Muscle of leg (tissue), 11 donors: ENCODE data around the gene TSPAN9. TPM values are rescaled to one million over a fixed set of nuclear protein-coding genes. Genes with fewer than 3 reads are reported as not detected.
A peak's percentile ranks its signal among the peaks of the same experiment; 100 is the strongest.

Experiments used
- DNase-seq: peaks from one replicate; pipeline ENCODE4 v3.0.0; 2013
- H3K27ac ChIP-seq: one replicate; pipeline ENCODE4 v1.5.1; 2013; ENCODE audit warnings: mild to moderate bottlenecking, low read length, control low read depth
- H3K27me3 ChIP-seq: one replicate; pipeline ENCODE4 v1.6.1; 2013; ENCODE audit warnings: low read length; ENCODE audit not compliant: control insufficient read depth, insufficient read depth
- H3K36me3 ChIP-seq: one replicate; pipeline ENCODE4 v1.6.1; 2013; ENCODE audit warnings: low read length; ENCODE audit not compliant: control insufficient read depth, insufficient read depth
- H3K4me1 ChIP-seq: one replicate; pipeline ENCODE4 v1.6.1; 2013; ENCODE audit warnings: low read length; ENCODE audit not compliant: control insufficient read depth, insufficient read depth
- H3K4me3 ChIP-seq: one replicate; pipeline ENCODE4 v1.5.1; 2013; ENCODE audit warnings: low read length, control low read depth
- H3K9me3 ChIP-seq: replicated peaks from 2 replicates; pipeline ENCODE4 v1.6.1; 2013; ENCODE audit warnings: low read depth, low read length; ENCODE audit not compliant: control insufficient read depth
- WGBS: methylation state at CpG from one replicate; pipeline ENCODE4 v1.1.5; 2013; ENCODE audit warnings: missing lambda C conversion rate; ENCODE audit not compliant: insufficient coverage; 5-methylcytosine and 5-hydroxymethylcytosine counted together
- polyA plus RNA-seq, 8 donors: library from polyadenylated mRNA; unstranded; fragments of 120-200 nt; gene quantifications; one replicate each; pipeline versions ENCODE4 v1.2.1 to v1.2.3, GENCODE V29; 2013; ENCODE audit warnings: inconsistent platforms in 1 of 8, low replicate concordance in 1 of 8; ENCODE audit not compliant: insufficient read length in 8 of 8, insufficient read depth in 1 of 8
- total RNA-seq: library from RNA; stranded (reverse); fragments of 120-200 nt; gene quantifications from one replicate; pipeline ENCODE4 v1.2.4, GENCODE V29; 2013

The TSPAN9 gene
- total and polyA plus RNA-seq, 9 donors, result 56.6 to 142 (median 116) TPM

- H3K36me3 ChIP-seq, result no peaks in the 10 kb centered on the region
- H3K27me3 ChIP-seq, result peaks cover 17% of the 10 kb centered on the region
- DNase-seq, result no peak
- H3K9me3 ChIP-seq, result no peaks in the 10 kb centered on the region
- H3K27ac ChIP-seq, result no peak overlapping the region
- H3K4me3 ChIP-seq, result no peak overlapping the region
- WGBS, result 86% methylated on average over 7 of the region's 8 CpGs
- peaks cover 54% of the 10 kb centered on the region for H3K4me1 ChIP-seq
Measured at GRCh38 chr12:3308063-3308462, 230.9 kb downstream of the TSPAN9 start.

GRCh38 chr12:3308609-3309008, 231.4 kb downstream of the TSPAN9 start:
- no peak overlapping the region for H3K4me3 ChIP-seq
- H3K9me3 ChIP-seq, result no peaks in the 10 kb centered on the region
- no peaks in the 10 kb centered on the region for H3K36me3 ChIP-seq
- H3K27me3 ChIP-seq, result peaks cover 20% of the 10 kb centered on the region
- no peak overlapping the region for H3K27ac ChIP-seq
- peaks cover 60% of the 10 kb centered on the region for H3K4me1 ChIP-seq
- DNase-seq, result no peak
- WGBS, result 43% methylated on average over 9 of the region's 9 CpGs

GRCh38 chr12:3309805-3310204, 232.6 kb downstream of the TSPAN9 start:
- no peak overlapping the region for H3K4me3 ChIP-seq
- peaks cover 62% of the 10 kb centered on the region for H3K4me1 ChIP-seq
- WGBS, result 77% methylated on average over 9 of the region's 9 CpGs
- DNase-seq, result peak; percentile 0
- H3K9me3 ChIP-seq, result no peaks in the 10 kb centered on the region
- H3K36me3 ChIP-seq, result no peaks in the 10 kb centered on the region
- H3K27ac ChIP-seq, result no peak overlapping the region
- peaks cover 22% of the 10 kb centered on the region for H3K27me3 ChIP-seq

GRCh38 chr12:3310271-3311026, 233.3 kb downstream of the TSPAN9 start:
- Histone ChIP-seq H3K4me1 (peaks cover 66% of the 10 kb centered on the region), H3K4me3 (no peak overlapping the region), H3K36me3 (no peaks in the 10 kb centered on the region), H3K27ac (no peak overlapping the region), H3K9me3 (no peaks in the 10 kb centered on the region), H3K27me3 (peaks cover 21% of the 10 kb centered on the region)
- DNase-seq, result peak; percentile 5
- 76% methylated on average over 11 of the region's 18 CpGs for WGBS

DNA sequence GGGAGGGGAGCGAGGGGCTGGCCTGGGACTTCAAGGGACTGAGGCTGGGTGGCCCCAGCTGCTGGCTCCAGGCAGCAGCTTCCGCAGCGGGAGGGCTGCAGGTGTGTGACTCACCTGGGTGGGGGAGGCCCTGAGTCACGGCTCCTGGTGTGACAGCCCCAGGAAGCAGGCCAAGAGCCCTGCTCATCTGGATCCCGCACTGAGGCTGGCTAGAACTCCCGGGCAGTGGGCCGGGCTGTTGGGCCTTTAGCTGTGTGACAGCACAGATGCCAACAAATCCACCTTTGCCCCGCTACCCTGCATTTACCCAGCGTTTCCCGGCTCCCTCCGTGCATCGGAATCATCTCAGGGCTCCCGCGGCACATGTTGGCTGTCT, 233.8 kb downstream of the TSPAN9 start:
- Histone ChIP-seq H3K27ac (no peak overlapping the region), H3K4me1 (peaks cover 71% of the 10 kb centered on the region), H3K4me3 (no peak overlapping the region), H3K9me3 (no peaks in the 10 kb centered on the region), H3K36me3 (no peaks in the 10 kb centered on the region), H3K27me3 (peaks cover 19% of the 10 kb centered on the region)
- DNase-seq, result peak; percentile 2
- WGBS, result 69% methylated on average over 14 of the region's 14 CpGs

GRCh38 chr12:3311491-3312103, 234.4 kb downstream of the TSPAN9 start:
- peaks cover 71% of the 10 kb centered on the region for H3K4me1 ChIP-seq
- H3K9me3 ChIP-seq, result no peaks in the 10 kb centered on the region
- H3K4me3 ChIP-seq, result no peak overlapping the region
- no peaks in the 10 kb centered on the region for H3K36me3 ChIP-seq
- 85% methylated on average over 11 of the region's 14 CpGs for WGBS
- H3K27me3 ChIP-seq, result peaks cover 19% of the 10 kb centered on the region
- H3K27ac ChIP-seq, result no peak overlapping the region
- DNase-seq, result peak; percentile 1

DNA sequence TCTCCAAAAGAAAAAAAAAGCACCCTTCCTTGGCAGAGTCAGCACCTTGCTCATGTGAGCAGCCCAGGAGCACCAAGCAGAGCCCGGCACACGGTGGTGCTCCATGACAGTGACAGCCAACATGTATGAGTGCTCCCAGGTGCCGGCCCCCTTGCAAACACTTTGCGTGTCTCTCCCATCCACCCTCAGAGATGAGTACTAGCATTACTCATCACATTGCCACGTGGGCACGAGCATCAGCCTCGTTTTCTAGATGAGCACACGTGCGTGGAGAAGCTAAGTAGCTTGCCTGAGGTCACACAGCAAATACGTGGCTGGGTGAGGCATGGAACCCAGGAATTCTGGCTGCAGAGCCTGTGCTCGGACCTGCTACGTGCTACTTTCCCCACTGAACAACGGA, 235.9 kb downstream of the TSPAN9 start:
- peak; percentile 17 for DNase-seq
- H3K4me1 ChIP-seq, result peaks cover 60% of the 10 kb centered on the region
- 60% methylated on average over 11 of the region's 13 CpGs for WGBS
- no peaks in the 10 kb centered on the region for H3K9me3 ChIP-seq
- no peaks in the 10 kb centered on the region for H3K36me3 ChIP-seq
- H3K4me3 ChIP-seq, result no peak overlapping the region
- peak overlapping the region; percentile 87 for H3K27ac ChIP-seq
- H3K27me3 ChIP-seq, result peaks cover 11% of the 10 kb centered on the region

DNA sequence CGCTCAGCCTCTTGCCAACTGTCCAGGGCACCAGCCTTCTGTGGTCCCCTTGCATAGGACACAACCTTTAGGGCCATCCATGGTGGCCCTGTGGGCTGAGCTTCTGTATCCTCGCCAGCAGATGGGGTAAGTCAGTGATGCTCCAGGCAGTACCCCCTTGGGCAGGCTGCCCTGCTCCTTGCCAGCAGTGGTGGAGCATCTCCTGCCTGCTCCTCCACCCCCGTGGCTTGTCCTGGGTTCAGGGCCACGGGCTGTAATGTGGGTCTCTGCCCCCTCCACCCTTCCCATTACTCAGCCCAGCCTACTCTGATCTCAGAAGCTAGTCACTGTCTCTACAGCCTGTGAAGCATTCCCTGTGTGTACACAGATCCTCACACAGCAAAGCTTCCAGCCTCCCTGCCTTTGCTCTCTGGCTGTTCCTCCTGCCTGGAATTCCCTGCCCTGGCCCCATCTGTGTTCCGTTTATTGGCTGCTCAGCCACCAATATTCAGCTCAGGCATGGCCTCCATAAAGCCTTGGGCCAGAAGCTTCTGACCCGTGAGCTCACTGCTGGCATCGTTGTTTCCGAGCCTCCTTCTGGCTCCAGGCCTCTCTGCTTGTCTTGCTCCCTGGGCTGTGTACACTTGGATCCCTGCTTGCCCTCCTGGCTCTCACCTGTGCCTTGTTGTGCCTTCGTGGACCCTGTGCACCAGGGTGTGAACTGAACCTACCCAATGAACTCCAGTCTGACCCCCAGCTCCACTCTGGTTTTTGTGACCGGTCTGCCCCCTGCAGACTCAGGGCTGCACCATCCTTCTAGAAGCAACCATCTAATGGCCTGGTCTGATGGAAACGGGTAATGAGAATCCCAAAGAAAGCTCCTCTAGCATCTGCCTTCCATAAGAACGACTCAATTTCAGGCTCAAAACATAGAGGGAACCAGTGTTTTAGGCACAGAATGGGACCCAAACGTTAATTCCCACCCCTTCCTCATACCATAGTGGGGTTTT, 236.8 kb downstream of the TSPAN9 start:
- WGBS, result 30% methylated on average over 11 of the region's 13 CpGs
- no peaks in the 10 kb centered on the region for H3K9me3 ChIP-seq
- peaks cover 9% of the 10 kb centered on the region for H3K27me3 ChIP-seq
- DNase-seq, result peak; percentile 92
- peaks cover 65% of the 10 kb centered on the region for H3K4me1 ChIP-seq
- H3K36me3 ChIP-seq, result no peaks in the 10 kb centered on the region
- no peak overlapping the region for H3K4me3 ChIP-seq
- peak overlapping the region; percentile 87 for H3K27ac ChIP-seq

DNA sequence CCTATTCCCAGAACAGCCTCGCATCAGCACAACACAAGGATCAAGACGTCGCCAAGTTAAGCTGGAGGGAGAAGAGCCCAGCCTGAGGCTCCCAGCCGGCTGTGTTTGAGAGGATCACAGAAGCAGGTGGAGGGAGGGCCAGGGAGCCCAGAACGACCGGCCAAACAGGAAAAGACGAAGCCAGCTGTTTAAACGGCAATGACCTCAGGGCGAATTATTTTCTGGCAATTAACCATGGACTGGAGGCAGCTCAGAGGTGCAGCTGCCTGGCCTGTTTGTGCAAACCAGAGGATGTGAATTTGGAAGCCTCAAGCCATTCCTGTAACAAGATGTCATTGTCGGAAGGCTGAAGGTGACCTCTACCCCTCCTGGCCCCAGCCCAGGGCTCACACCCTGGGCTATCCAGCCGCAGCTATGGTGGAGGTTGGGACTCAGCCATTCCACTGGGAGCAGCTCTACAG, 238.1 kb downstream of the TSPAN9 start:
- DNase-seq, result peak; percentile 99
- peak overlapping the region; percentile 87 for H3K27ac ChIP-seq

More for the DNA sequence above, 238.1 kb downstream of the TSPAN9 start:
- peaks cover 9% of the 10 kb centered on the region for H3K27me3 ChIP-seq
- no peaks in the 10 kb centered on the region for H3K36me3 ChIP-seq
- peaks cover 66% of the 10 kb centered on the region for H3K4me1 ChIP-seq
- 6% methylated on average over 9 of the region's 11 CpGs for WGBS
- no peak overlapping the region for H3K4me3 ChIP-seq
- H3K9me3 ChIP-seq, result no peaks in the 10 kb centered on the region
